ENCODE results near the gene GPRIN2. TPM values are rescaled to one million over a fixed set of nuclear protein-coding genes. Genes with fewer than 3 reads are reported as not detected.
A peak's percentile ranks its signal among the peaks of the same experiment; 100 is the strongest.

The GPRIN2 gene
- total RNA-seq, 3 donors from 2014 or later, result 17.2 to 58.7 (median 40.7) TPM

- no peaks in the 10 kb centered on the region for H3K9me3 ChIP-seq
Observed at GRCh38 chr10:46560952-46561351, 4.5 kb upstream of the GPRIN2 start.

GRCh38 chr10:46560381-46560780 is 3.9 kb upstream of the GPRIN2 start:
- H3K4me1 ChIP-seq (ENCODE audit: low read depth), result peaks cover 4% of the 10 kb centered on the region
- no peak overlapping the region for H3K4me3 ChIP-seq
- H3K36me3 ChIP-seq (ENCODE audit: low read depth), result no peaks in the 10 kb centered on the region
- no peak for ATAC-seq
- TF ChIP-seq CTCF (IDR thresholded peaks at IDR 0.05), result no peak
- H3K9me3 ChIP-seq, result no peaks in the 10 kb centered on the region
- peak in 2 of 3 donors; percentile 3 to 25 for DNase-seq
- intact Hi-C loops (cut with DNase I, micrococcal nuclease), result no loop called here

More at GRCh38 chr10:46560952-46561351, 4.5 kb upstream of the GPRIN2 start:
- Histone ChIP-seq H3K4me3 (no peak overlapping the region), H3K4me1 (ENCODE audit: low read depth) (peaks cover 4% of the 10 kb centered on the region), H3K36me3 (ENCODE audit: low read depth) (no peaks in the 10 kb centered on the region)
- DNase-seq (no peak), ATAC-seq (no peak)
- no peak for TF ChIP-seq CTCF (IDR thresholded peaks at IDR 0.05)
- intact Hi-C loops (cut with DNase I, micrococcal nuclease), result no loop called here

- no peaks in the 10 kb centered on the region for H3K9me3 ChIP-seq
- ATAC-seq, result no peak
- H3K4me3 ChIP-seq, result no peak overlapping the region
- H3K4me1 ChIP-seq (ENCODE audit: low read depth), result peaks cover 4% of the 10 kb centered on the region
- DNase-seq, result no peak
- intact Hi-C loops (cut with DNase I, micrococcal nuclease), result no loop called here
- TF ChIP-seq CTCF (IDR thresholded peaks at IDR 0.05), result no peak
- no peaks in the 10 kb centered on the region for H3K36me3 ChIP-seq (ENCODE audit: low read depth)
Observed at GRCh38 chr10:46559231-46559671, 2.8 kb upstream of the GPRIN2 start.

GRCh38 chr10:46558392-46559185 is 2.1 kb upstream of the GPRIN2 start:
- peak in 2 of 3 donors; percentile 23 to 60 for DNase-seq
- TF ChIP-seq CTCF (IDR thresholded peaks at IDR 0.05), result no peak
- no peaks in the 10 kb centered on the region for H3K36me3 ChIP-seq (ENCODE audit: low read depth)
- peaks cover 4% of the 10 kb centered on the region for H3K4me1 ChIP-seq (ENCODE audit: low read depth)
- intact Hi-C loops (cut with DNase I, micrococcal nuclease), result no loop called here
- no peaks in the 10 kb centered on the region for H3K9me3 ChIP-seq
- no peak overlapping the region for H3K4me3 ChIP-seq
- peak; percentile 63 for ATAC-seq

- DNase-seq (no peak), ATAC-seq (no peak)
- H3K9me3 ChIP-seq, result no peaks in the 10 kb centered on the region
- TF ChIP-seq CTCF (IDR thresholded peaks at IDR 0.05), result no peak
- no peaks in the 10 kb centered on the region for H3K36me3 ChIP-seq (ENCODE audit: low read depth)
- peaks cover 9% of the 10 kb centered on the region for H3K4me1 ChIP-seq (ENCODE audit: low read depth)
- intact Hi-C loops (cut with DNase I, micrococcal nuclease), result no loop called here
- H3K4me3 ChIP-seq, result no peak overlapping the region
Observed at GRCh38 chr10:46558122-46558391, 1.6 kb upstream of the GPRIN2 start.
